Fibroblast of the aortic adventitia (primary cell): ENCODE measurements around the gene PLEK2. TPM values are rescaled to one million over a fixed set of nuclear protein-coding genes. Genes with fewer than 3 reads are reported as not detected.

Experiments used
- DNase-seq: peaks from one replicate; pipeline ENCODE4 v3.0.0-alpha.2; 2010; ENCODE audit warnings: low read depth
- H3K4me3 ChIP-seq: 2 replicates; pipeline ENCODE4 v1.5.1; 2011; ENCODE audit warnings: low read depth, mild to moderate bottlenecking, control low read depth, low read length, moderate library complexity
- total RNA-seq: library from RNA; depleted of rRNA; stranded (reverse); fragments of >200 nt; gene quantifications from 2 replicates; pipeline ENCODE4 v1.2.3, GENCODE V29; 2012; ENCODE audit warnings: low replicate concordance
- TF ChIP-seq, protein P1 (sequence below): IDR thresholded peaks from 2 replicates; pipeline ENCODE4 v1.5.1; 2011; ENCODE audit warnings: mild to moderate bottlenecking, low read length, control low read depth, inconsistent platforms; ENCODE audit not compliant: insufficient read depth

Gene PLEK2
- total RNA-seq, 1 donor: 1.8 TPM

GRCh38 chr14:67392800-67393199 is 19.2 kb downstream of the PLEK2 start:
- H3K4me3 ChIP-seq: no peak overlapping the region
- TF ChIP-seq, protein P1, sequence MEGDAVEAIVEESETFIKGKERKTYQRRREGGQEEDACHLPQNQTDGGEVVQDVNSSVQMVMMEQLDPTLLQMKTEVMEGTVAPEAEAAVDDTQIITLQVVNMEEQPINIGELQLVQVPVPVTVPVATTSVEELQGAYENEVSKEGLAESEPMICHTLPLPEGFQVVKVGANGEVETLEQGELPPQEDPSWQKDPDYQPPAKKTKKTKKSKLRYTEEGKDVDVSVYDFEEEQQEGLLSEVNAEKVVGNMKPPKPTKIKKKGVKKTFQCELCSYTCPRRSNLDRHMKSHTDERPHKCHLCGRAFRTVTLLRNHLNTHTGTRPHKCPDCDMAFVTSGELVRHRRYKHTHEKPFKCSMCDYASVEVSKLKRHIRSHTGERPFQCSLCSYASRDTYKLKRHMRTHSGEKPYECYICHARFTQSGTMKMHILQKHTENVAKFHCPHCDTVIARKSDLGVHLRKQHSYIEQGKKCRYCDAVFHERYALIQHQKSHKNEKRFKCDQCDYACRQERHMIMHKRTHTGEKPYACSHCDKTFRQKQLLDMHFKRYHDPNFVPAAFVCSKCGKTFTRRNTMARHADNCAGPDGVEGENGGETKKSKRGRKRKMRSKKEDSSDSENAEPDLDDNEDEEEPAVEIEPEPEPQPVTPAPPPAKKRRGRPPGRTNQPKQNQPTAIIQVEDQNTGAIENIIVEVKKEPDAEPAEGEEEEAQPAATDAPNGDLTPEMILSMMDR: no peak
- no peak for DNase-seq

GRCh38 chr14:67392123-67392522 is 19.8 kb downstream of the PLEK2 start:
- DNase-seq: no peak
- TF ChIP-seq, protein P1: no peak
- no peak overlapping the region for H3K4me3 ChIP-seq

DNA sequence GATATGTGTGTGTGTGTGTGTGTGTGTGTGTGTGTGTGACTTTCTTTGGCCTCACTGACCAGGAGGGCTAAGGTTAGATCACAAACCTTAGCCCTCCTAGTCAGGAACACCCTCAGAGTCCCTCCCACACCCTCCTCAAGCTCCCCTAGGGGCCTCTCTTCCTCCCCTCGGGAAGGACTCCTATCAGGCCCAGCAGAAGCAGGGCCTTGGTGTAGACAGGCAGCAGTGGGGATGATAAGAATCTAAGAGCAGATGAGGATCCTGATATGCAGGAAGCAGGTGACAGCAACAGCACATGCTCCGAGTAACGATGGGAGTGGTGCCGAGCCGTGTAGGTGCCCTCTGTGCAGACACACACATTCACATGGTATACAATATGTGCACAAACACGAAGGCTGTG is 20.7 kb downstream of the PLEK2 start:
- no peak for DNase-seq
- TF ChIP-seq, protein P1: no peak
- H3K4me3 ChIP-seq: no peak overlapping the region

- TF ChIP-seq, protein P1: no peak
- DNase-seq: no peak
- no peak overlapping the region for H3K4me3 ChIP-seq
These were observed 22.0 kb downstream of the PLEK2 start for GRCh38 chr14:67389811-67390534.

DNA sequence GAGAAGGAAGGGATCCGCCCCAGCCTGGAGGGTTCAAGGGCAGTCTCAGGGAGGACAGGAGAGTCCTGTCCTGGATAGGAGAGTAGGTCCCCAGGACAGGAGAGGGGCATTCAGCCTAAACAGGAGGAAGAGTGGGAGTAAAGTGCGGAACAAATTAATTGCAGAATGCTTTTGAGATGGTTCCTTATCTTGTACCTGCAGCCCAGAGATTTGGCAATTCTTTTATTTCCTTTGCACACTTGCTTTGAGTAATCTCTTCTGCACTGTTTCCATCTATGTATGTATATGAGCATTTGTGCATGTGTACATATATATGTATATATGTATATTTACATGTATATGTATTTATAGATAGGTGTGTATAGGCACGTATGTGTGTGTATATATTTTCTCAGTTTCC is 22.7 kb downstream of the PLEK2 start:
- no peak for DNase-seq
- H3K4me3 ChIP-seq: no peak overlapping the region
- TF ChIP-seq, protein P1: no peak

- TF ChIP-seq, protein P1: no peak
- H3K4me3 ChIP-seq: no peak overlapping the region
- DNase-seq: peak; percentile 20
These were observed 24.8 kb downstream of the PLEK2 start for GRCh38 chr14:67387195-67387594.

DNA sequence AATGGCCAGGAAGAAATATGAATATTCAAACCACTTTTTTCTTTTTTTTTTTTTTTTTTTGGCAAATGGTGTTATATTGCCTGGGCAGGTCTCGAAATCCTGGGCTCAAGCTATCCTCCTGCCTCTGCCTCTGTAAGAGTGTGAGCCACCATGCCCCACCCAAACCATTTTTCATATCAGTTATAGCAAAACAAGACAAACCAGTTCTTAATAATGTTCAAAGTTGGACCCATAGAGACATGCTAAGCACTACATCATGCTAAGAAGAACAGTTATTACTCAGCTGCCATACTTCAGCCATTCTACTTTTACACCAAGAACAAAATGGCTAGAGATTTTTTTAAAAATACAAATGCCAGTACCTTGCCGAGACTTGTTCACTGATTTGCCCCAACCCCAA is 26.3 kb downstream of the PLEK2 start:
- no peak for DNase-seq
- H3K4me3 ChIP-seq: no peak overlapping the region
- TF ChIP-seq, protein P1: no peak
